Cardiac muscle cell (in vitro differentiated cells and primary cell): ENCODE data around the gene PCGF3. TPM values are rescaled to one million over a fixed set of nuclear protein-coding genes. Genes with fewer than 3 reads are reported as not detected.

Source experiments
- DNase-seq, 2 donors: peaks; one replicate each; pipeline versions ENCODE4 v3.0.0 to v3.0.0-alpha.2; 2010 to 2017; ENCODE audit warnings: low read depth in 1 of 2, low spot score in 1 of 2
- H3K27ac ChIP-seq: fragments of 200-600 bp; sonication (generic); 2 replicates; pipeline ENCODE4 v1.5.1; 2016
- H3K27me3 ChIP-seq: fragments of 200-600 bp; sonication (generic); 2 replicates; pipeline ENCODE4 v1.6.0; 2016; ENCODE audit warnings: control low read depth
- H3K36me3 ChIP-seq: fragments of 200-600 bp; sonication (generic); 2 replicates; pipeline ENCODE4 v1.5.1; 2016; ENCODE audit warnings: control low read depth
- H3K4me1 ChIP-seq: fragments of 200-600 bp; sonication (generic); 2 replicates; pipeline ENCODE4 v1.8.1; 2017; ENCODE audit warnings: low read depth, mild to moderate bottlenecking, mixed run types
- H3K4me3 ChIP-seq: fragments of 200-600 bp; sonication (generic); 2 replicates; pipeline ENCODE4 v1.5.1; 2016; ENCODE audit warnings: mild to moderate bottlenecking
- H3K9me3 ChIP-seq: fragments of 200-600 bp; sonication (generic); 2 replicates; pipeline ENCODE4 v1.5.1; 2017; ENCODE audit warnings: low read depth, mild to moderate bottlenecking, control low read depth
- polyA plus RNA-seq: library from polyadenylated mRNA; unstranded; fragments of >200 nt; fragmentation: Nextera tagmentation; extraction: Ambion mirVana; gene quantifications from 2 replicates; pipeline ENCODE4 v1.2.1, GENCODE V29; 2016
- total RNA-seq: library from RNA; depleted of rRNA; stranded (reverse); fragments of >200 nt; gene quantifications from 2 replicates; pipeline ENCODE4 v1.2.3, GENCODE V29; 2016
- TF ChIP-seq, protein P1 (sequence below): IDR thresholded peaks from 2 replicates; pipeline ENCODE4 v1.5.1; 2012; ENCODE audit warnings: low read depth, mild to moderate bottlenecking, low read length

Gene PCGF3
- total and polyA plus RNA-seq, 2 experiments from 2014 or later = 32.8 to 118 TPM

GRCh38 chr4:663046-663437 lies 42.6 kb upstream of the PCGF3 start:
- DNase-seq = no peak
- Histone ChIP-seq H3K9me3 (no peaks in the 10 kb centered on the region), H3K27ac (peak overlapping the region; percentile 28), H3K4me3 (peak overlapping the region; percentile 53), H3K27me3 (no peaks in the 10 kb centered on the region), H3K4me1 (no peaks in the 10 kb centered on the region), H3K36me3 (no peaks in the 10 kb centered on the region)
- TF ChIP-seq, protein P1, sequence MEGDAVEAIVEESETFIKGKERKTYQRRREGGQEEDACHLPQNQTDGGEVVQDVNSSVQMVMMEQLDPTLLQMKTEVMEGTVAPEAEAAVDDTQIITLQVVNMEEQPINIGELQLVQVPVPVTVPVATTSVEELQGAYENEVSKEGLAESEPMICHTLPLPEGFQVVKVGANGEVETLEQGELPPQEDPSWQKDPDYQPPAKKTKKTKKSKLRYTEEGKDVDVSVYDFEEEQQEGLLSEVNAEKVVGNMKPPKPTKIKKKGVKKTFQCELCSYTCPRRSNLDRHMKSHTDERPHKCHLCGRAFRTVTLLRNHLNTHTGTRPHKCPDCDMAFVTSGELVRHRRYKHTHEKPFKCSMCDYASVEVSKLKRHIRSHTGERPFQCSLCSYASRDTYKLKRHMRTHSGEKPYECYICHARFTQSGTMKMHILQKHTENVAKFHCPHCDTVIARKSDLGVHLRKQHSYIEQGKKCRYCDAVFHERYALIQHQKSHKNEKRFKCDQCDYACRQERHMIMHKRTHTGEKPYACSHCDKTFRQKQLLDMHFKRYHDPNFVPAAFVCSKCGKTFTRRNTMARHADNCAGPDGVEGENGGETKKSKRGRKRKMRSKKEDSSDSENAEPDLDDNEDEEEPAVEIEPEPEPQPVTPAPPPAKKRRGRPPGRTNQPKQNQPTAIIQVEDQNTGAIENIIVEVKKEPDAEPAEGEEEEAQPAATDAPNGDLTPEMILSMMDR = no peak

DNA sequence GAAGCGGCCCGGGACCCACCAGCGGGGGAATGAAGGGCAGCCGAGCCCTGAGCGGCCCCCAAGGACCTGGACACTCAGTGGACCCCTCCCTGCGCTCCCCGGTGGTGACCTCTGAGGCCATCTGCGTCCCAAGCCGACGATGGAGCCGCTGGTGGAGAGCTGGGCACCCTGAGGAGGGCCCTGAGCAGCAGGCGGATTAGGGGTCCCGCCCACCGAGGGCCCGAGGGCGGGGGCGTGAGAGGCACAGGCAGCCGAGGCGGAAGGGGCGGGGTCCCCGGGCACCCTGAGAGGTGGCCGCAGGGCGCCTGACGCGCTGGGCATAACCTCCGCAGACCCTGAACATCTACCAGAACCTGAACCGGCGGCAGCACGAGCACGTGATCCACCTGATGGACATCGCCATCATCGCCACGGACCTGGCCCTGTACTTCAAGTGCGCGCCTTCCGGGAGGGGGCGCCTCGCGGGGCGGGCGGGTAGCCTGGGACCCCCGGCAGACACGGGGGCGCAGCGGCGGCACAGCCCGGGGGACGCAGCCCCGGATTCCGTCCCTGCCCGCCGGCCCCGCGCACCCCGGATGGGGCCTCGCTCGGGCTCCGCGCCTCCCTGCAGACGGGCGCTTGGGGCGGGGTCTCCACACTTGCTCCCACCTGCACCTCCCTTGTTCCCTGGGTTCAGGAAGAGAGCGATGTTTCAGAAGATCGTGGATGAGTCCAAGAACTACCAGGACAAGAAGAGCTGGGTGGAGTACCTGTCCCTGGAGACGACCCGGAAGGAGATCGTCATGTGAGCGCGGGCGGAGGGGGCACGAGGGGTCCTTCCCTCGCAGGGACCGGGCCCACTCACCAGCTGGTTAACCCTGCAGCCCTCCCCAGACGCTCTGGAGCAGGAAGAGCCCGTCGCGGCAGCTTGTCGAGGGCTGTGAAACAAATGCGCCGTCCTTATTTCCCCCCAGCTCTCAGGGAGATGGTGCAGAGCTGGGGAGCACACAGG lies 41.9 kb upstream of the PCGF3 start:
- Histone ChIP-seq H3K9me3 (no peaks in the 10 kb centered on the region), H3K4me3 (peak overlapping the region; percentile 53), H3K36me3 (no peaks in the 10 kb centered on the region), H3K4me1 (no peaks in the 10 kb centered on the region), H3K27me3 (no peaks in the 10 kb centered on the region), H3K27ac (peak overlapping the region; percentile 28)
- peak; percentile 34 to 89 for DNase-seq
- TF ChIP-seq, protein P1 = peak; percentile 2

DNA sequence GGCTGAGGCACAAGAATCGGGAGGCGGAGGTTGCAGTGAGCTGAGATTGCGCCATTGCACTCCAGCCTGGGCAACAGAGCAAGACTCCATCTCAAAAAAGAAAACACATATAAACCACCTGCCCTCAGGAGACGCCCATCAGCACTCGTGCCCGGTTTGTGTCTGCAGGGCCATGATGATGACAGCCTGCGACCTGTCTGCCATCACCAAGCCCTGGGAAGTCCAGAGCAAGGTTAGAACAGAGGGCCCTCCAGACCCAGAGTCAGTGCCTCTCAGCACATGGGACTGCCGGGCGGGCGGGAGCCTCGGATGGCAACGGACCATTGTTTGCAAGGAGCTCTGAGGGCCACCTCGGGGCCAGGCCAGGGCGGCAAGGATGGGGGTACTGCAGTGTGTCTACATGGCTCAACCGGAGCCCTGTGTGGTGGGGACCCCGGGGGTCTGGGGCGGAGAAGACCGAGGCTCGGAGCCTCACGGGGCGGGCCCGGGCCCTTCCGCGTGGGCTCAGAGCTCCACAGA lies 40.9 kb upstream of the PCGF3 start:
- Histone ChIP-seq H3K27ac (no peak overlapping the region), H3K4me1 (no peaks in the 10 kb centered on the region), H3K27me3 (no peaks in the 10 kb centered on the region), H3K4me3 (no peak overlapping the region), H3K9me3 (no peaks in the 10 kb centered on the region), H3K36me3 (no peaks in the 10 kb centered on the region)
- TF ChIP-seq, protein P1 = no peak
- DNase-seq = no peak

DNA sequence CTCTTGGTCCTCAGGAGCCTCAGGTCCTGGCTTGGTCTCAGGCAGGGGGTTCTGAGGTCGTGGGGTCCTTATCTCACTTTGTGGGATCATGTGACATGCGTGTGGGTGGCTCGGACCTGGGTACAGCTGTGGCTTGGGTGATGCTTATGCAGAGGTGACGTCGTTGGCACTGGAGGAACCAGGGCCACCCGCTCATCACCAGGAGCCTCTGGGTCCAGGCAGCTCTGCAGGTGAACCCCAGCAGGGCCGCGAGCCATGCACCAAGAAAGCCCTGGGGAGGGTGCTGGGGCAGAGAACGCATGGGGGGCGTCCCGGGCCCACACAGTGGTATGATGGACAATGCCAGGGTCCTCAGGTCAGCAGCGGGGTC lies 40.3 kb upstream of the PCGF3 start:
- peaks cover 1% of the 10 kb centered on the region for H3K36me3 ChIP-seq

DNA sequence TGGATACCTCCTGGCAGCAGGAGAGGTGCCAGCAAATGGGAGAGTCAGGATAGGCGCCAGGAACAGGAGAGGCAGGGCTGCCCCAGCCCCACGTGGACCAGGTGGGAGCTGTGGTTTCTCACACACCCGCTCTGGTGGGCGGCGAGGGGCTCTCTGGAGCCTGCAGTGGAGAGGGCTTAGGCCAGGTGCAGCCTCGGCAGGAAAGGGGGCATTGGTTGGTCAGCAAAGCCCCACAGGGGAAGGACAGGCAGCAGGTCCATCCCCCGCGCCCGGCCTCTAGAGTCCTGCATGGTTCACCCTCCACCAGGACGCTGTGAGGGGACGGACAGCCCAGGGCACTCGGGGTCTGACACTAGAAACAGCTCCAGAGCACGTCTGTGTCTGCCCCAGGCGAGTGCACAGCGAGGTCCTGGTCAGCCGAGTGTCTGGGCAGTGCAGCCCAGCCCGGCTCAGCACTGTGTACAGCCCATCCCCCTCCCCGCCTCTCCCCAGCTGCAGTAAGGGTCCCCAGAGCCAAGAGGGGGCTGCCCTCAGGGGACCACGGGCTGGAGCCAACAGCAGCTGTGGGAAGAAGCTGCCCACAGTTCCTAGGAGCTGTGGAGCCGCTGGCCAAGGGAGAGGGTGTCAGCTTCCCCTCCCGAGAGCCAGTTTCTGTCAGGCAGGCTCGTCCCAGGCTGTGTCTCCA lies 39.7 kb upstream of the PCGF3 start:
- H3K27ac ChIP-seq = no peak overlapping the region
- no peak overlapping the region for H3K4me3 ChIP-seq
- no peaks in the 10 kb centered on the region for H3K4me1 ChIP-seq
- DNase-seq = no peak
- no peaks in the 10 kb centered on the region for H3K9me3 ChIP-seq
- TF ChIP-seq, protein P1 = no peak
- peaks cover 4% of the 10 kb centered on the region for H3K36me3 ChIP-seq
- H3K27me3 ChIP-seq = no peaks in the 10 kb centered on the region

More for the DNA sequence above, 40.3 kb upstream of the PCGF3 start:
- H3K4me3 ChIP-seq = no peak overlapping the region
- no peak overlapping the region for H3K27ac ChIP-seq
- TF ChIP-seq, protein P1 = no peak
- no peaks in the 10 kb centered on the region for H3K4me1 ChIP-seq
- no peaks in the 10 kb centered on the region for H3K27me3 ChIP-seq
- H3K9me3 ChIP-seq = no peaks in the 10 kb centered on the region
- no peak for DNase-seq
